ENCODE data around the gene NUMB. TPM values are rescaled to one million over a fixed set of nuclear protein-coding genes. Genes with fewer than 3 reads are reported as not detected.
"Not testable (repeated sequence)": the region's sequence is repeated elsewhere in the genome, so short reads cannot be mapped to it uniquely, and the experiment has no call there.

NUMB gene
- total RNA-seq, 1 donor from 2014 or later = 53.4 TPM

DNA sequence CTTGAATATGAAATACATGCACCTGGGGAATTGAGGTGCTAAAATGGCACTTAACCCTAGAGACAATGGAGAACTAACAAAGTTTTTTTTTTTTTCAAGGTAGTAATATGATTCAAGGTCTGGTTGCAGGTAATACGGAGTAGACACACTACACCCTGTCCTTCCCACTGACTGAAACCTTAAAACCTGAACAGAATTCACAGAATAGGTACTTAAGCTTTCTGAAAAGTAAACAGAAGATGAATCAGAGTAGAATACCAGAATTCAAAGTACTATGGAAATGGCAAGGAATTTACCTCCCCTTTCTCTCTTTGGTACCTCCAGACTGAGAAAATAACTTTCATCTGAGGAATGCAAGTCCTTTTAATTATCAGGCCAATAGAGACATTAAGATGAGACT is 133.8 kb downstream of the NUMB start:
- Mint-ChIP-seq H3K4me3 (no peak overlapping the region), H3K27ac (no peak overlapping the region), H3K9me3 (no peaks in the 10 kb centered on the region), H3K4me1 (ENCODE audit: low read depth) (peaks cover 32% of the 10 kb centered on the region), H3K27me3 (ENCODE audit: insufficient read depth) (no peaks in the 10 kb centered on the region), H3K36me3 (ENCODE audit: low read depth) (peaks cover 1% of the 10 kb centered on the region)
- intact Hi-C loops (cut with micrococcal nuclease) = no loop called here
- no peak for DNase-seq (ENCODE audit: low spot score)

DNA sequence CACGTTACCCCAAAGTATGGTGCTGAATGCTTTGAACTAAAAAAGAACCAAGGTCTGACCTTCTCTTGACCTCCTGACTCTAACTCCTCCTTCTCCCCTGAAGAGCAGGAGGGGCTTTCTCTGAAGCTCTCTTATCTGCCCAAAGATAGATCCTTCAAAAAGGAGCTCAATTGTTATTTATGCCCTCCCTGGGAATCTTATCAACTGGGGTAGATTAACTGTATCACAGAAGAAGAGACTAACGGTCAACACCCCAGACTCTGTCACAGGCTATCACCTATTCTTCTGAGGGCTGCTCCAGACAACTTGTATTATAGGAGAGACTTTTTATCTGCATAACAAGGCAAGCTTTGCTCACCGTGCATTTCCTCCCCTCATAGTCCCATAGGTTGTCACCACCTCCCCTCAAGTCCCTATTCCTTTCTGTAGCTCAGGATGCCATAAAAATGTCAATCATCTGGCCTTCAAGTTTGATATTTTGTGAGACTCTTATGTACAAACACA is 134.4 kb downstream of the NUMB start:
- no peak overlapping the region for H3K4me3 Mint-ChIP-seq
- H3K27ac Mint-ChIP-seq = no peak overlapping the region
- intact Hi-C loops (cut with micrococcal nuclease) = no loop called here
- no peaks in the 10 kb centered on the region for H3K9me3 Mint-ChIP-seq
- H3K36me3 Mint-ChIP-seq (ENCODE audit: low read depth) = peaks cover 1% of the 10 kb centered on the region
- DNase-seq (ENCODE audit: low spot score) = no peak
- H3K4me1 Mint-ChIP-seq (ENCODE audit: low read depth) = peaks cover 32% of the 10 kb centered on the region
- no peaks in the 10 kb centered on the region for H3K27me3 Mint-ChIP-seq (ENCODE audit: insufficient read depth)

DNA sequence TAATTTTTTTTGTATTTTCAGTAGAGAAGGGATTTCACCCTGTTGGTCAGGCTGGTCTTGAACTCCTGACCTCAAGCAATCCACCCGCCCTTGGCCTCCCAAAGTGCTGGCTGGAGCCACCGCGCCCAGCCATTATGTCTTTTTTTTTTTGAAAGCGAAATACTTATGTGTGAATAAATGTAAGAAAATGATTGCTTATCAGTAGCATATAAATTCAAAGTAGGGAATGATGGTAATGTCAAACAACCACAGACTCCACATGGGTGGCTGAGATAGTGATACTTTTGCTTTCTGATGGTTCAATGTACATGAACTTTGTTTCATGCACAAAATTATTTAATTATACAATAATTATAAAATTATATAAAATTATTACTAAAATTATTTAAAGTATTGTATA is 145.2 kb downstream of the NUMB start:
- intact Hi-C loops (cut with micrococcal nuclease) = no loop called here
- H3K36me3 Mint-ChIP-seq (ENCODE audit: low read depth) = no peaks in the 10 kb centered on the region
- no peak for DNase-seq (ENCODE audit: low spot score)
- no peak overlapping the region for H3K4me3 Mint-ChIP-seq
- H3K4me1 Mint-ChIP-seq (ENCODE audit: low read depth) = no peaks in the 10 kb centered on the region
- no peaks in the 10 kb centered on the region for H3K27me3 Mint-ChIP-seq (ENCODE audit: insufficient read depth)
- H3K27ac Mint-ChIP-seq = no peak overlapping the region
- no peaks in the 10 kb centered on the region for H3K9me3 Mint-ChIP-seq

DNA sequence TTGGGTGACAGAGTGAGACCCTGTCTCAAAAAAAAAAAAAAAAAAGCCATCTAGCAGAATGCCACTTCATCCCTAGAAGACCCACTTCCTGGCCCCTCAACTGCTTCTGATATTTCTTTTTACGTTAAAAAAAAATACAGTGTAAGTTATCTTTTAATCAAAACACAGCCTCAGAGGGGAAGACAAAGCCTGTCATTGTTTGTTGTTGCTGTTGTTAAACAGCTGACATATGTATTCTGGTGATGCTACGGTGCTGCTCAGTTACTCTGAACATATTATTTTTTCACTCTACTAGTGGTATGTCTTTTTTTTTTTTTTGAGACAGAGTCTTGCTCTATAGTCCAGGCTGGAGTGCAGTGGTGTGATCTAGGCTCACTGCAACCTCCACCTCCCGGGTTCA is 145.7 kb downstream of the NUMB start:
- DNase-seq (ENCODE audit: low spot score) = no peak
- H3K9me3 Mint-ChIP-seq = no peaks in the 10 kb centered on the region
- no peaks in the 10 kb centered on the region for H3K36me3 Mint-ChIP-seq (ENCODE audit: low read depth)
- intact Hi-C loops (cut with micrococcal nuclease) = no loop called here
- H3K27me3 Mint-ChIP-seq (ENCODE audit: insufficient read depth) = no peaks in the 10 kb centered on the region
- no peak overlapping the region for H3K27ac Mint-ChIP-seq
- H3K4me1 Mint-ChIP-seq (ENCODE audit: low read depth) = no peaks in the 10 kb centered on the region
- H3K4me3 Mint-ChIP-seq = no peak overlapping the region

DNA sequence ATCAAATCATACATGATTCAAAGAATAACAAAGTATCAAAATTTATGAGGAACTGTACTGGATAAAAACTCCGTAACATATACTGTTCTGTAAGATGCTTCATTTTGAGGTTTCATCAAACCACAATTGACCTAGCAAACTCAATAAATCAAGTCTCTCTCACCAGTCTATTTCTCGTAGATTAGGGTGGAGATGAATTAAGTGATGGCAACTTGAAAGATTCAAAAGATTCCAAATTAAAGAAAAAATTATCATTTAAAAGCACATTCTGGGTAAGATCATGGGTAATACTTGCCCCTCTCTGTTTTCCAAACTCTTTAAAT is 146.7 kb downstream of the NUMB start:
- intact Hi-C loops (cut with micrococcal nuclease) = no loop called here

DNA sequence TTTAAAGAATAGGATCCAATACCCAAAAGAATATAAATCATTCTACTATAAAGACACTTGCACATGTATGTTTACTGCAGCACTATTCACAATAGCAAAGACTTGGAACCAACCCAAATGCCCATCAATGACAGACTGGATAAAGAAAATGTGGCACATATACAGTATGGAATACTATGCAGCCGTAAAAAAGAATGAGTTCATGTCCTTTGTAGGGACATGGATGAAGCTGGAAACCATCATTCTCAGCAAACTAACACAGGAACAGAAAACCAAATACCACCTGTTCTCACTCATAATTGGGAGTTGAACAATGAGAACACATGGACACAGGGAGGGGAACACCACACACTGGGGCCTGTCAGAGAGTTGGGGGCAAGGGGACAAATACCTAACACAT is 149.1 kb downstream of the NUMB start:
- H3K27ac Mint-ChIP-seq; H3K27me3 Mint-ChIP-seq (ENCODE audit: insufficient read depth); H3K4me3 Mint-ChIP-seq; H3K4me1 Mint-ChIP-seq (ENCODE audit: low read depth); DNase-seq (ENCODE audit: low spot score); intact Hi-C loops (cut with micrococcal nuclease); H3K9me3 Mint-ChIP-seq; H3K36me3 Mint-ChIP-seq (ENCODE audit: low read depth): not testable (repeated sequence)

More for the DNA sequence above, 146.7 kb downstream of the NUMB start:
- Mint-ChIP-seq H3K36me3 (ENCODE audit: low read depth) (no peaks in the 10 kb centered on the region), H3K27ac (no peak overlapping the region), H3K9me3 (no peaks in the 10 kb centered on the region), H3K4me1 (ENCODE audit: low read depth) (no peaks in the 10 kb centered on the region), H3K27me3 (ENCODE audit: insufficient read depth) (no peaks in the 10 kb centered on the region), H3K4me3 (no peak overlapping the region)
- DNase-seq (ENCODE audit: low spot score) = no peak

DNA sequence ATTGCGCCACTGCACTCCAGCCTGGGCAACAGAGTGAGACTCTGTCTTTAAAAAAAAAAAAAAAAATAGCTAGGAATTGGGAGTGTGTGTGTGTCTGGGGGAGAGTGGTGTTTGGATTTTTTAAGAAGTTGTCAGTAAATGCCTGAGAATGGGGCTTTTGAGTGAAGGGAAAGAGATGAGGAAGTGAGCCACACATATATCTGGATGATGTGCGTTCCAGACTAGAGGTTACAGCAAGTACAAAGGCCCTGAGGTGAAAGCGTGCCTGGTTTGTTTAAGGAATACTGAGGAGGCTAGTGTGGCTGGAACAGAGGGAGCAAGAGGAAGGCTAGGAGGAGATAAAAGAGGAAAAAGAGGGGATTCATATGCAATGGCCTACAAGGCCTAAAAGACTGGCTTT is 151.1 kb downstream of the NUMB start:
- no peaks in the 10 kb centered on the region for H3K36me3 Mint-ChIP-seq (ENCODE audit: low read depth)
- DNase-seq (ENCODE audit: low spot score) = no peak
- H3K27ac Mint-ChIP-seq = no peak overlapping the region
- H3K27me3 Mint-ChIP-seq (ENCODE audit: insufficient read depth) = no peaks in the 10 kb centered on the region
- H3K9me3 Mint-ChIP-seq = no peaks in the 10 kb centered on the region
- intact Hi-C loops (cut with micrococcal nuclease) = no loop called here
- H3K4me3 Mint-ChIP-seq = no peak overlapping the region
- no peaks in the 10 kb centered on the region for H3K4me1 Mint-ChIP-seq (ENCODE audit: low read depth)

DNA sequence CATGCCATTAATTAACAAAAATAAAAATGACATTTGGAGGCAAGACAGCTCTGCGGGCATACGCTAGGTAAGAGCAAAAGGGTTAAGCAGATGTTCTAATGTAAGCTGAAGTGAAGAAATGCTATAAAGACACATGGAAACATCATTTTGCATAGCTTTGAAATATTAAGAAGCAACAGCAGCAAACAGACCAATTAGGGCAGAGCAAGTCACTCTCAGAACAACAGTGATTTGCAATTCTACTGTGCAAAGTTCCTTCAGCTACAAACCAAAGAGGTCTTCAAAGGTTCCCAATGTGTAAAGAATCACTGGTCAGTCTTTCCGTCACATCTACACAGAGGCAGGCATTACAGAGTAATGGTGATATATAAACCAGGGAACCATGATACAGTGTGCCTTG is 152.8 kb downstream of the NUMB start:
- DNase-seq (ENCODE audit: low spot score) = no peak
- intact Hi-C loops (cut with micrococcal nuclease) = no loop called here
- no peaks in the 10 kb centered on the region for H3K36me3 Mint-ChIP-seq (ENCODE audit: low read depth)
- H3K9me3 Mint-ChIP-seq = no peaks in the 10 kb centered on the region
- H3K4me1 Mint-ChIP-seq (ENCODE audit: low read depth) = no peaks in the 10 kb centered on the region
- no peak overlapping the region for H3K4me3 Mint-ChIP-seq
- no peak overlapping the region for H3K27ac Mint-ChIP-seq
- no peaks in the 10 kb centered on the region for H3K27me3 Mint-ChIP-seq (ENCODE audit: insufficient read depth)

DNA sequence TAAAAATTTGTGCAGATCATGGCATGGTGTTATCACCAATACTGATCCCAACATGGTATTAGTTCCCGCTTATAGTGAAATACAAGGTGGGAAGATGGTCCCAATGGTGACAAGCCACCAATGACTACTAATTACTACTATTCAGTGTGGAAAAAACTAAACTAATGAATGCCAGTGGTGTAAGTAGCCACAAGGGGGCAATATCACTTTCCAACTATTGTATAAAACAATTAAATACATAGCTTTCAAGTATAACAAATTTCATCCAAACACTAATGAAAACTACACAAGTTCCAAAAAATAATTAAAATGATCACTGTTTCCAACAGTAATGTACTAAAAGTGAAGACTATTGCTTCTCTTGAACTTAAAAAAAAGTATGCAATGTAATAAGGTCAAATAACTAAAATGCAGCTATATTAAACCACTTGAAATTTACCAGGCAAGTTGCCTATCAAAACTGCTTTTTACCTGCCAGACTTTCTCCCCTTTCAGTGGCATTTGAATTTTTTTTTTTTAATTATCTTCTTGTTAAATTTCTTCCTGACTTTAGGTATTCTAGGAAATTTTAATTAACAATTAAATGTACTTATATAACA is 163.0 kb downstream of the NUMB start:
- DNase-seq (ENCODE audit: low spot score) = no peak
- H3K27me3 Mint-ChIP-seq (ENCODE audit: insufficient read depth) = no peaks in the 10 kb centered on the region
- H3K36me3 Mint-ChIP-seq (ENCODE audit: low read depth) = peaks cover 16% of the 10 kb centered on the region
- no peak overlapping the region for H3K27ac Mint-ChIP-seq
- intact Hi-C loops (cut with micrococcal nuclease) = loop anchor here (1.0 to 10.0 kb wide), 3 partner anchors 122 to 490 kb away; no protein-coding TSS in a partner anchor
- no peak overlapping the region for H3K4me3 Mint-ChIP-seq
- H3K9me3 Mint-ChIP-seq = no peaks in the 10 kb centered on the region
- peaks cover 33% of the 10 kb centered on the region for H3K4me1 Mint-ChIP-seq (ENCODE audit: low read depth)

DNA sequence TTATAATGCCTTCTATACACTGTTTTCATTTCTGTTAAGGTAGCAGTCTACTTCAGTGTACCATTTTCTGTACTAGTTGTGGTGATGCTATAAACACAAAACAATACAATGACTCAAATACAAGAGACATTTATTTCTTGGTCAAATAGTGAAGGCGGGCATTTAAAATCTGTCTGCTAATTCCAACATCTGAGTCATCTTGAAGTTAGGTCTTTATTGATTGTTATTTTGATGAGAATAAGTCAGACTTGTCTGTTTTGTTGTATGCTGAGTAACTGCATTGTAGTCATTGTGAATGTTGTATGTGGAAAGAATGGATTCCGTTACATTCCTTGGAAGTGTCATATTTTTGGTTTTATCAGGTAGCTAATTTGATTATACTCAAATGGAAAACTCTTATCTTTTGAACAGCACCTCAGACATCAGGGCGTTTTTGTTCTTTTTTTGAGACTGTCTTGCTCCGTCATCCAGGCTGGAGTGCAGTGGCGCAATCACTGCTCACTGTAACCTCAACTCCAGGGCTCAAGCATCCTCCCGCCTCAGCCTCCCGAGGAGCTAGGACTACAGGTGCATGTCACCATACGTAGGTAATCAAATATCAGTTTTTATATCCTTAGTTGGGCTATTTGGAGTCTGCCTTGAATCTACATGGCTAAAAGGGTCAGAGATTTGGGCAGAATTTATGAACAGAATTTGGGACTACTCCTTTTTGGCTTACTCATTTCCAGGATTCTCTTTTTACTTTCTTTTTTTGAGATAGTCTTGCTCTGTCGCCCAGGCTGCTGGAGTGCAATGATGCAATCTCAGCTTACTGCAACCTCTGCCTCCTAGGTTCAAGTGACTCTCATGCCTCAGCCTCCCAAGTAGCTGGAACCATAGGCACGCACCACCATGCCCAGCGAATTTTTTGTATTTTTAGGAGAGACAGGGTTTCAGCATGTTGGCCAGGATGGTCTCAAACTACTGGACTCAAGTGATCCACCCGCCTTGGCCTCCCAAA is 164.3 kb downstream of the NUMB start:
- intact Hi-C loops (cut with micrococcal nuclease) = loop anchor here (2.0 to 10.0 kb wide), 6 partner anchors 47 to 1278 kb away; no protein-coding TSS in a partner anchor
- Mint-ChIP-seq H3K9me3 (no peaks in the 10 kb centered on the region), H3K36me3 (ENCODE audit: low read depth) (peaks cover 21% of the 10 kb centered on the region), H3K4me3 (no peak overlapping the region), H3K27me3 (ENCODE audit: insufficient read depth) (no peaks in the 10 kb centered on the region), H3K4me1 (ENCODE audit: low read depth) (peaks cover 45% of the 10 kb centered on the region), H3K27ac (no peak overlapping the region)
- DNase-seq (ENCODE audit: low spot score) = no peak

DNA sequence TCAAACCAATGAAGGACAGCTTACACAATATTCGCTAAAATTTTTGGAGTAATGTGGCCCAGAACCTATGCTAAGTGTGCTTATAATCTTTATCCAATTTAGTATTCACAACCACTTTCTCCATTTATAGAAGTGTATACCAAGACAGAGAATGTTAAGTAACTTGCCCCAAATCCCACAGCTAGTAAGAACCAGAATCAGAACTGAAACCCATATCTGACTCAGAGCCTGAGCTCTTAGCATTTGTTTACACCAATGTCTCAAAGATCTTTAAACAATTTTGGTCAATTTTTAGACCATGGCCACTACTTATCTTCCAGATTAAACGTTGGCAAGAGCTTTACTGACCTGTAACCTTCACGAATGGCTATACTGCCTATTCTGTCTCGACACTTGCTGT is 168.1 kb downstream of the NUMB start:
- peaks cover 49% of the 10 kb centered on the region for H3K4me1 Mint-ChIP-seq (ENCODE audit: low read depth)
- intact Hi-C loops (cut with micrococcal nuclease) = loop anchor here (1.0 to 10.0 kb wide), 9 partner anchors 43 to 1282 kb away; partner anchors contain the start of genes ACOT2, NUMB and RBM25
- peak overlapping the region; percentile 63 for H3K27ac Mint-ChIP-seq
- H3K36me3 Mint-ChIP-seq (ENCODE audit: low read depth) = peaks cover 27% of the 10 kb centered on the region
- DNase-seq (ENCODE audit: low spot score) = no peak
- H3K4me3 Mint-ChIP-seq = peak overlapping the region; percentile 25
- H3K27me3 Mint-ChIP-seq (ENCODE audit: insufficient read depth) = no peaks in the 10 kb centered on the region
- H3K9me3 Mint-ChIP-seq = no peaks in the 10 kb centered on the region

DNA sequence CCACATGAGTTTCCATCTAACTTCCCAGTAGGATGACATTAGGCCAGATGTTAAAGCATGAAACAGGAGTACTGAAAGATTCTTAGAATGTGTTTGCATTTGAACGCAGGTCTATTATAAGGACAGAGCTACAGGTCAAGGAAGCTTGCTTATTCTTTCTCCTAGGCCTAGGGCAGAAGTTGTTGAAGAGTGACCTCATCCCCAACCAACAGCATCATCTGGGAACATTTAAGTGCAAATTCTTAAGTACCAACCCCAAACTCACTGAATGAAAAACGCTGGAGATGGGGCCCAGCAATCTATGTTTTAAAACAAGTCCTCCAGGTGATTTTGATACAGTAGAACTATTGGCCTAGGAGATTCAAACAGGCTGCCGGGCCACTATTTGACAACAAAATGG is 168.6 kb downstream of the NUMB start:
- Mint-ChIP-seq H3K27ac (peak overlapping the region; percentile 58), H3K4me3 (no peak overlapping the region), H3K4me1 (ENCODE audit: low read depth) (peaks cover 49% of the 10 kb centered on the region), H3K36me3 (ENCODE audit: low read depth) (peaks cover 27% of the 10 kb centered on the region), H3K9me3 (no peaks in the 10 kb centered on the region), H3K27me3 (ENCODE audit: insufficient read depth) (no peaks in the 10 kb centered on the region)
- intact Hi-C loops (cut with micrococcal nuclease) = loop anchor here (1.0 to 10.0 kb wide), 9 partner anchors 42 to 1283 kb away; partner anchors contain the start of genes ACOT2, NUMB and RBM25
- DNase-seq (ENCODE audit: low spot score) = no peak

DNA sequence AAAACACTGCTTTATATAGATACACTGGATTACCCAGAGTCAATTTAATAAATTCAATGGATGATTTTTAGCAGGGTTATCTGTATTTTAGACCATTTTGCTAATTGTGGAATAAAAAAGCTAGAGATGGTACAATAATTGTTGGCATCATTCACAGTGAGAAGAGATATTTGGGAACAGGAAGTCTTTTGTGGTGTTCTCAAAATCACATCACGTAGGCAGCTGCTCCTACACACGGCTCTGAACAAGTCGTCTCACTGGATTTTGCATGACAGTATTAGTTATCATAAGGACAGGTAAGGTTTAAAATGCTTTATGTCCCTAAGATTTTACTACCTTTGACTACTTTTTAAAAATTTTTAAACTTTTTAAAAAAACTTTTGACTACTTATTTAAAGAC is 169.0 kb downstream of the NUMB start:
- peaks cover 47% of the 10 kb centered on the region for H3K4me1 Mint-ChIP-seq (ENCODE audit: low read depth)
- no peaks in the 10 kb centered on the region for H3K9me3 Mint-ChIP-seq
- H3K4me3 Mint-ChIP-seq = no peak overlapping the region
- peak overlapping the region; percentile 58 for H3K27ac Mint-ChIP-seq
- H3K27me3 Mint-ChIP-seq (ENCODE audit: insufficient read depth) = no peaks in the 10 kb centered on the region
- peaks cover 28% of the 10 kb centered on the region for H3K36me3 Mint-ChIP-seq (ENCODE audit: low read depth)
- no peak for DNase-seq (ENCODE audit: low spot score)
- intact Hi-C loops (cut with micrococcal nuclease) = no loop called here
